H9 (cell line): Measurements from ENCODE around the gene COX5B. TPM values are rescaled to one million over a fixed set of nuclear protein-coding genes. Genes with fewer than 3 reads are reported as not detected.

Source experiments
- DNase-seq: peaks from one replicate; pipeline ENCODE4 v3.0.0-alpha.2; 2017
- H2AFZ ChIP-seq: one replicate; pipeline ENCODE4 v1.6.1; 2013; ENCODE audit warnings: mild to moderate bottlenecking, low read length, control low read depth, moderate library complexity
- H2AK5ac ChIP-seq: 2 replicates; pipeline ENCODE4 v1.6.1; 2013; ENCODE audit warnings: low read length, control low read depth, mixed read lengths; ENCODE audit not compliant: insufficient read length
- H2BK120ac ChIP-seq: one replicate; pipeline ENCODE4 v1.6.1; 2013; ENCODE audit warnings: low read depth, mild to moderate bottlenecking, low read length, control low read depth, inconsistent platforms; ENCODE audit not compliant: poor library complexity, severe bottlenecking
- H2BK12ac ChIP-seq: 2 replicates; pipeline ENCODE4 v1.6.1; 2013; ENCODE audit warnings: low read length, control low read depth, mixed read lengths, low read depth; ENCODE audit not compliant: insufficient read length
- H2BK15ac ChIP-seq: 2 replicates; pipeline ENCODE4 v1.6.1; 2013; ENCODE audit warnings: low read depth, low read length, control low read depth
- H2BK20ac ChIP-seq: one replicate; pipeline ENCODE4 v1.6.1; 2013; ENCODE audit warnings: low read depth, mild to moderate bottlenecking, low read length, control low read depth, inconsistent platforms; ENCODE audit not compliant: poor library complexity, severe bottlenecking
- H2BK5ac ChIP-seq: 2 replicates; pipeline ENCODE4 v1.6.1; 2013; ENCODE audit warnings: low read length, control low read depth, mixed read lengths; ENCODE audit not compliant: insufficient read length
- H3K14ac ChIP-seq: 2 replicates; pipeline ENCODE4 v1.6.1; 2013; ENCODE audit warnings: low read length, control low read depth; ENCODE audit not compliant: insufficient read depth
- H3K18ac ChIP-seq: 2 replicates; pipeline ENCODE4 v1.6.1; 2013; ENCODE audit warnings: low read depth, mild to moderate bottlenecking, mixed read lengths, low read length, control low read depth; ENCODE audit not compliant: insufficient read length
- H3K23ac ChIP-seq: 2 replicates; pipeline ENCODE4 v1.6.1; 2013; ENCODE audit warnings: low read length, control low read depth, mixed read lengths, low read depth; ENCODE audit not compliant: insufficient read length
- H3K23me2 ChIP-seq: 2 replicates; pipeline ENCODE4 v1.6.1; 2013; ENCODE audit warnings: low read depth, mild to moderate bottlenecking, mixed read lengths, low read length, control low read depth; ENCODE audit not compliant: insufficient read length, poor library complexity, severe bottlenecking
- H3K27ac ChIP-seq: 2 replicates; pipeline ENCODE4 v1.5.1; 2013; ENCODE audit warnings: low read length, control low read depth, mixed read lengths, low read depth; ENCODE audit not compliant: insufficient read length
- H3K27me3 ChIP-seq: 2 replicates; pipeline ENCODE4 v1.6.1; 2013; ENCODE audit warnings: low read length, control low read depth, inconsistent platforms; ENCODE audit not compliant: insufficient read depth
- H3K4ac ChIP-seq: 2 replicates; pipeline ENCODE4 v1.6.1; 2013; ENCODE audit warnings: low read depth, mild to moderate bottlenecking, control low read depth, inconsistent platforms, low read length, moderate library complexity
- H3K4me1 ChIP-seq: 2 replicates; pipeline ENCODE4 v1.6.1; 2013; ENCODE audit warnings: low read length, control low read depth, inconsistent platforms; ENCODE audit not compliant: insufficient read depth
- H3K4me2 ChIP-seq: 2 replicates; pipeline ENCODE4 v1.6.1; 2013; ENCODE audit warnings: low read length, control low read depth, mixed read lengths; ENCODE audit not compliant: insufficient read length, insufficient read depth
- H3K56ac ChIP-seq: 2 replicates; pipeline ENCODE4 v1.6.1; 2013; ENCODE audit warnings: low read depth, mild to moderate bottlenecking, mixed read lengths, low read length, control low read depth; ENCODE audit not compliant: insufficient read length
- H3K79me1 ChIP-seq: 2 replicates; pipeline ENCODE4 v1.6.1; 2013; ENCODE audit warnings: low read depth, mild to moderate bottlenecking, moderate library complexity, low read length, control low read depth, inconsistent platforms; ENCODE audit not compliant: insufficient read depth, poor library complexity, severe bottlenecking
- H3K79me2 ChIP-seq: 2 replicates; pipeline ENCODE4 v1.6.1; 2013; ENCODE audit warnings: low read length, control low read depth, inconsistent platforms; ENCODE audit not compliant: insufficient read depth
- H3K9ac ChIP-seq: 2 replicates; pipeline ENCODE4 v1.6.1; 2013; ENCODE audit warnings: low read length, control low read depth, mixed read lengths; ENCODE audit not compliant: insufficient read length; ENCODE audit errors: extremely low read depth
- H3K9me3 ChIP-seq: one replicate; pipeline ENCODE4 v1.6.1; 2013; ENCODE audit warnings: low read depth, low read length, inconsistent platforms; ENCODE audit not compliant: control insufficient read depth
- H3T11ph ChIP-seq: one replicate; pipeline ENCODE4 v1.6.1; 2013; ENCODE audit warnings: mild to moderate bottlenecking, low read length, control low read depth, inconsistent platforms
- H4K20me1 ChIP-seq: one replicate; pipeline ENCODE4 v1.6.1; 2013; ENCODE audit not compliant: control insufficient read depth, insufficient read length, insufficient read depth
- H4K5ac ChIP-seq: 2 replicates; pipeline ENCODE4 v1.6.1; 2013; ENCODE audit warnings: low read depth, mild to moderate bottlenecking, mixed read lengths, low read length, control low read depth; ENCODE audit not compliant: insufficient read length
- H4K8ac ChIP-seq: replicated peaks from 2 replicates; pipeline ENCODE4 v1.6.1; 2013; ENCODE audit warnings: low read length, control low read depth, mixed read lengths, low read depth; ENCODE audit not compliant: insufficient read length
- H4K91ac ChIP-seq: 2 replicates; pipeline ENCODE4 v1.6.1; 2013; ENCODE audit warnings: low read depth, mild to moderate bottlenecking, moderate library complexity, mixed read lengths, low read length, control low read depth; ENCODE audit not compliant: insufficient read length
- H3K27ac Mint-ChIP-seq, 3 experiments: 2 replicates in 2 of 3; 3 replicates in 1 of 3; pipeline ENCODE4 v1.8.0; 2020 to 2021; ENCODE audit warnings: mixed read lengths in 3 of 3, mild to moderate bottlenecking in 1 of 3, moderate library complexity in 1 of 3
- H3K27me3 Mint-ChIP-seq: 2 replicates; pipeline ENCODE4 v1.8.0; 2021; ENCODE audit warnings: low read depth, mild to moderate bottlenecking, moderate library complexity, mixed read lengths
- H3K36me3 Mint-ChIP-seq, 3 experiments: 2 replicates in 2 of 3; 3 replicates in 1 of 3; pipeline ENCODE4 v1.8.0; 2020 to 2021; ENCODE audit warnings: low read depth in 3 of 3, mixed read lengths in 3 of 3; ENCODE audit not compliant: insufficient read depth in 1 of 3
- H3K4me1 Mint-ChIP-seq, 2 experiments: 2 replicates each; pipeline ENCODE4 v1.8.0; 2020; ENCODE audit warnings: mixed read lengths in 2 of 2
- H3K4me3 Mint-ChIP-seq, 2 experiments: 2 replicates in 1 of 2; 3 replicates in 1 of 2; pipeline ENCODE4 v1.8.0; 2020 to 2021; ENCODE audit warnings: mild to moderate bottlenecking in 2 of 2, mixed read lengths in 2 of 2, moderate library complexity in 1 of 2
- H3K9me3 Mint-ChIP-seq, 2 experiments: 2 replicates in 1 of 2; 3 replicates in 1 of 2; pipeline ENCODE4 v1.8.0; 2020; ENCODE audit warnings: mild to moderate bottlenecking in 2 of 2, mixed read lengths in 2 of 2, moderate library complexity in 1 of 2
- CTCF ChIP-seq: fragments of 200-600 bp; sonication (generic); conservative IDR thresholded peaks from 3 replicates; pipeline ENCODE4 v1.8.0; 2021; ENCODE audit warnings: antibody characterized with exemption, mild to moderate bottlenecking
- WGBS: extraction: QIAGEN DNeasy Blood & Tissue Kit; methylation state at CpG from one replicate; pipeline ENCODE4 v1.1.7; 2013; ENCODE audit warnings: missing lambda C conversion rate, low lambda C conversion rate, mixed read lengths; ENCODE audit not compliant: insufficient read length; ENCODE audit errors: extremely low coverage; 5-methylcytosine and 5-hydroxymethylcytosine counted together
- total RNA-seq: library from RNA; stranded (reverse); gene quantifications from 2 replicates; pipeline ENCODE4 v1.2.1, GENCODE V29; 2021

COX5B gene
- total RNA-seq, 1 experiment from 2014 or later: 237 TPM

DNA sequence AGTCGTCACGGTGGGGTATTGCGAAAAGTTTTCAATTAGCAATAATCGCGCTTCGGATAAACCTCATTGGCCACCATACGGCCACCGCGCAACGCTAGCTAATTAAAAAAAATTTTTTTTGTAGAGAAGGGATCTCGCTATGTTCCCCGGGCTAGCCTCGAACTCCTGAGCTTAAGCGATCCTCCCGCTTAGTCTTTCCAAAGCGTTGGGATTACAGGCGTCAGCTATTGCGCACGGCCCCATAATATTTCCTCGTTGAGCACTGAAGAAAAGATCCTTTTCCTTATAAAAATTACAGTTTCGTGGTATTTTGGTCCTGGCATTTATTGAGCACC, 18.7 kb downstream of the COX5B start:
- H4K91ac ChIP-seq: no peak overlapping the region
- H3T11ph ChIP-seq: no peak overlapping the region
- no CpG with 5 or more reads among the region's 21 CpGs for WGBS
- H2BK12ac ChIP-seq: no peak overlapping the region
- H3K4me2 ChIP-seq: peak overlapping the region; percentile 62
- peak overlapping the region; percentile 70 for H3K27ac ChIP-seq
- no peaks in the 10 kb centered on the region; the same call in 1 of the 2 replicates for H3K4me1 ChIP-seq
- no peaks in the 10 kb centered on the region for H4K20me1 ChIP-seq
- no peak overlapping the region for H4K5ac ChIP-seq
- peak overlapping the region; percentile 61 for H3K18ac ChIP-seq
- peak overlapping the region; percentile 78 to 91 for H3K4me3 Mint-ChIP-seq
- H3K27me3 Mint-ChIP-seq: no peaks in the 10 kb centered on the region
- peak overlapping the region; percentile 98; the same call in 1 of the 2 replicates for H3K14ac ChIP-seq
- no peak overlapping the region for H2BK120ac ChIP-seq
- no peak overlapping the region for H3K56ac ChIP-seq
- DNase-seq: no peak
- no peak overlapping the region for H2BK15ac ChIP-seq
- H3K9ac ChIP-seq: peak overlapping the region; percentile 86
- H3K4me1 Mint-ChIP-seq: peaks cover 18 to 19% of the 10 kb centered on the region in 2 experiments
- H3K4ac ChIP-seq: no peak overlapping the region; the same call in 1 of the 2 replicates
- no peak overlapping the region for H2BK5ac ChIP-seq
- H3K79me2 ChIP-seq: peaks cover 4% of the 10 kb centered on the region; the same call in 1 of the 2 replicates
- H4K8ac ChIP-seq: no peak overlapping the region
- H3K27me3 ChIP-seq: no peaks in the 10 kb centered on the region
- H3K27ac Mint-ChIP-seq: peak overlapping the region in 2 of 3 experiments; percentile 95; a peak in 5 of 7 replicates
- TF ChIP-seq CTCF: no peak; the same call in 2 of the 3 replicates
- H3K79me1 ChIP-seq: peaks cover 4% of the 10 kb centered on the region
- peak overlapping the region; percentile 34 for H2AFZ ChIP-seq
- no peaks in the 10 kb centered on the region; a peak in 1 of 5 replicates for H3K9me3 Mint-ChIP-seq
- H3K23me2 ChIP-seq: peaks cover 12% of the 10 kb centered on the region
- H2AK5ac ChIP-seq: no peak overlapping the region
- no peaks in the 10 kb centered on the region for H3K9me3 ChIP-seq
- peaks cover 5 to 7% (median 6%) of the 10 kb centered on the region in 3 experiments; a peak in 4 of 7 replicates for H3K36me3 Mint-ChIP-seq
- no peak overlapping the region for H2BK20ac ChIP-seq
- H3K23ac ChIP-seq: no peak overlapping the region
